Measurements from ENCODE around the gene SEPSECS.

SEPSECS gene

GRCh38 chr4:25101836-25102235 lies 58.4 kb downstream of the SEPSECS start:
- no peaks in the 10 kb centered on the region for H3K27me3 ChIP-seq (ENCODE audit: control insufficient read depth, insufficient read depth, low read length)
- H3K4me1 ChIP-seq (ENCODE audit: control insufficient read depth, insufficient read depth, low read length), result peaks cover 7% of the 10 kb centered on the region
- no peak overlapping the region for H3K9ac ChIP-seq (ENCODE audit: low read length)
- no peak overlapping the region for H3K4me3 ChIP-seq (ENCODE audit: low read length)
- no peak overlapping the region for H3K27ac ChIP-seq (ENCODE audit: low read depth, low read length)
- H3K36me3 ChIP-seq (ENCODE audit: control insufficient read depth, insufficient read depth, low read length), result no peaks in the 10 kb centered on the region

- H3K36me3 ChIP-seq (ENCODE audit: control insufficient read depth, insufficient read depth, low read length), result no peaks in the 10 kb centered on the region
- H3K4me1 ChIP-seq (ENCODE audit: control insufficient read depth, insufficient read depth, low read length), result peaks cover 7% of the 10 kb centered on the region
- H3K9ac ChIP-seq (ENCODE audit: low read length), result no peak overlapping the region
- no peak overlapping the region for H3K4me3 ChIP-seq (ENCODE audit: low read length)
- H3K27me3 ChIP-seq (ENCODE audit: control insufficient read depth, insufficient read depth, low read length), result no peaks in the 10 kb centered on the region
- no peak overlapping the region for H3K27ac ChIP-seq (ENCODE audit: low read depth, low read length)
These were observed 59.5 kb downstream of the SEPSECS start for GRCh38 chr4:25100710-25101109.

GRCh38 chr4:25100021-25100555 lies 60.2 kb downstream of the SEPSECS start:
- Histone ChIP-seq H3K27ac (ENCODE audit: low read depth, low read length) (no peak overlapping the region), H3K27me3 (ENCODE audit: control insufficient read depth, insufficient read depth, low read length) (no peaks in the 10 kb centered on the region), H3K4me1 (ENCODE audit: control insufficient read depth, insufficient read depth, low read length) (peaks cover 7% of the 10 kb centered on the region), H3K9ac (ENCODE audit: low read length) (no peak overlapping the region), H3K36me3 (ENCODE audit: control insufficient read depth, insufficient read depth, low read length) (no peaks in the 10 kb centered on the region), H3K4me3 (ENCODE audit: low read length) (no peak overlapping the region)

- Histone ChIP-seq H3K9ac (ENCODE audit: low read length) (no peak overlapping the region), H3K4me3 (ENCODE audit: low read length) (no peak overlapping the region), H3K4me1 (ENCODE audit: control insufficient read depth, insufficient read depth, low read length) (peaks cover 7% of the 10 kb centered on the region), H3K36me3 (ENCODE audit: control insufficient read depth, insufficient read depth, low read length) (no peaks in the 10 kb centered on the region), H3K27me3 (ENCODE audit: control insufficient read depth, insufficient read depth, low read length) (no peaks in the 10 kb centered on the region), H3K27ac (ENCODE audit: low read depth, low read length) (no peak overlapping the region)
These were observed 61.0 kb downstream of the SEPSECS start for GRCh38 chr4:25098964-25099891.

- H3K9ac ChIP-seq (ENCODE audit: low read length), result no peak overlapping the region
- no peak overlapping the region for H3K4me3 ChIP-seq (ENCODE audit: low read length)
- H3K4me1 ChIP-seq (ENCODE audit: control insufficient read depth, insufficient read depth, low read length), result no peaks in the 10 kb centered on the region
- no peaks in the 10 kb centered on the region for H3K36me3 ChIP-seq (ENCODE audit: control insufficient read depth, insufficient read depth, low read length)
- H3K27me3 ChIP-seq (ENCODE audit: control insufficient read depth, insufficient read depth, low read length), result no peaks in the 10 kb centered on the region
- H3K27ac ChIP-seq (ENCODE audit: low read depth, low read length), result no peak overlapping the region
These were observed 63.2 kb downstream of the SEPSECS start for GRCh38 chr4:25096981-25097443.

GRCh38 chr4:25096251-25096980 lies 63.8 kb downstream of the SEPSECS start:
- no peak overlapping the region for H3K4me3 ChIP-seq (ENCODE audit: low read length)
- H3K27me3 ChIP-seq (ENCODE audit: control insufficient read depth, insufficient read depth, low read length), result no peaks in the 10 kb centered on the region
- H3K4me1 ChIP-seq (ENCODE audit: control insufficient read depth, insufficient read depth, low read length), result no peaks in the 10 kb centered on the region
- no peak overlapping the region for H3K27ac ChIP-seq (ENCODE audit: low read depth, low read length)
- H3K36me3 ChIP-seq (ENCODE audit: control insufficient read depth, insufficient read depth, low read length), result no peaks in the 10 kb centered on the region
- no peak overlapping the region for H3K9ac ChIP-seq (ENCODE audit: low read length)

GRCh38 chr4:25095837-25096236 lies 64.4 kb downstream of the SEPSECS start:
- Histone ChIP-seq H3K4me1 (ENCODE audit: control insufficient read depth, insufficient read depth, low read length) (no peaks in the 10 kb centered on the region), H3K36me3 (ENCODE audit: control insufficient read depth, insufficient read depth, low read length) (no peaks in the 10 kb centered on the region), H3K27ac (ENCODE audit: low read depth, low read length) (no peak overlapping the region), H3K9ac (ENCODE audit: low read length) (no peak overlapping the region), H3K4me3 (ENCODE audit: low read length) (no peak overlapping the region), H3K27me3 (ENCODE audit: control insufficient read depth, insufficient read depth, low read length) (no peaks in the 10 kb centered on the region)

- no peaks in the 10 kb centered on the region for H3K36me3 ChIP-seq (ENCODE audit: control insufficient read depth, insufficient read depth, low read length)
- no peaks in the 10 kb centered on the region for H3K27me3 ChIP-seq (ENCODE audit: control insufficient read depth, insufficient read depth, low read length)
- H3K4me3 ChIP-seq (ENCODE audit: low read length), result no peak overlapping the region
- no peak overlapping the region for H3K27ac ChIP-seq (ENCODE audit: low read depth, low read length)
- H3K9ac ChIP-seq (ENCODE audit: low read length), result no peak overlapping the region
- H3K4me1 ChIP-seq (ENCODE audit: control insufficient read depth, insufficient read depth, low read length), result peaks cover 4% of the 10 kb centered on the region
These were observed 68.1 kb downstream of the SEPSECS start for GRCh38 chr4:25092139-25092538.

- Histone ChIP-seq H3K4me3 (ENCODE audit: low read length) (no peak overlapping the region), H3K36me3 (ENCODE audit: control insufficient read depth, insufficient read depth, low read length) (no peaks in the 10 kb centered on the region), H3K27ac (ENCODE audit: low read depth, low read length) (no peak overlapping the region), H3K4me1 (ENCODE audit: control insufficient read depth, insufficient read depth, low read length) (peaks cover 4% of the 10 kb centered on the region), H3K27me3 (ENCODE audit: control insufficient read depth, insufficient read depth, low read length) (no peaks in the 10 kb centered on the region), H3K9ac (ENCODE audit: low read length) (no peak overlapping the region)
These were observed 69.7 kb downstream of the SEPSECS start for GRCh38 chr4:25090516-25090915.

- no peaks in the 10 kb centered on the region for H3K27me3 ChIP-seq (ENCODE audit: control insufficient read depth, insufficient read depth, low read length)
- peaks cover 4% of the 10 kb centered on the region for H3K4me1 ChIP-seq (ENCODE audit: control insufficient read depth, insufficient read depth, low read length)
- no peak overlapping the region for H3K4me3 ChIP-seq (ENCODE audit: low read length)
- H3K27ac ChIP-seq (ENCODE audit: low read depth, low read length), result no peak overlapping the region
- no peaks in the 10 kb centered on the region for H3K36me3 ChIP-seq (ENCODE audit: control insufficient read depth, insufficient read depth, low read length)
- no peak overlapping the region for H3K9ac ChIP-seq (ENCODE audit: low read length)
These were observed 71.0 kb downstream of the SEPSECS start for GRCh38 chr4:25089051-25089763.

- no peaks in the 10 kb centered on the region for H3K27me3 ChIP-seq (ENCODE audit: control insufficient read depth, insufficient read depth, low read length)
- H3K27ac ChIP-seq (ENCODE audit: low read depth, low read length), result no peak overlapping the region
- peaks cover 4% of the 10 kb centered on the region for H3K4me1 ChIP-seq (ENCODE audit: control insufficient read depth, insufficient read depth, low read length)
- H3K9ac ChIP-seq (ENCODE audit: low read length), result no peak overlapping the region
- no peaks in the 10 kb centered on the region for H3K36me3 ChIP-seq (ENCODE audit: control insufficient read depth, insufficient read depth, low read length)
- peak overlapping the region; percentile 49 for H3K4me3 ChIP-seq (ENCODE audit: low read length)
These were observed 71.9 kb downstream of the SEPSECS start for GRCh38 chr4:25088093-25088952.
